Measurements from ENCODE around the gene RIMBP2. TPM values are rescaled to one million over a fixed set of nuclear protein-coding genes. Genes with fewer than 3 reads are reported as not detected.

RIMBP2 gene
- total RNA-seq, 2 experiments from 2014 or later = not detected

GRCh38 chr12:130357241-130357640, 358.9 kb downstream of the RIMBP2 start:
- Mint-ChIP-seq H3K27me3 (peaks cover 31% of the 10 kb centered on the region), H3K27ac (no peak overlapping the region), H3K36me3 (ENCODE audit: low read depth) (no peaks in the 10 kb centered on the region), H3K9me3 (no peaks in the 10 kb centered on the region), H3K4me1 (ENCODE audit: low read depth) (no peaks in the 10 kb centered on the region), H3K4me3 (no peak overlapping the region)
- Histone ChIP-seq H3K36me3 (ENCODE audit: insufficient read depth, low read length) (no peaks in the 10 kb centered on the region), H3K27ac (ENCODE audit: low read depth in 1 of 2, low read length in 2 of 2) (no peak overlapping the region), H3K4me1 (ENCODE audit: insufficient read depth, low read length) (no peaks in the 10 kb centered on the region), H3K27me3 (ENCODE audit: control insufficient read depth in 1 of 2, insufficient read depth in 2 of 2, low read length in 2 of 2) (peaks cover 0 to 2% of the 10 kb centered on the region in 2 experiments), H3K4me3 (ENCODE audit: low read length) (no peak overlapping the region), H3K9me3 (ENCODE audit: control insufficient read depth in 1 of 2, insufficient read depth in 1 of 2, low read length in 2 of 2) (no peaks in the 10 kb centered on the region)
- ATAC-seq (ENCODE audit: poor library complexity) = no peak
- ChIA-PET CTCF (no interaction called here), POLR2A (no interaction called here)
- no peak for TF ChIP-seq CTCF (IDR thresholded peaks at IDR 0.05)
- intact Hi-C loops (cut with DNase I, micrococcal nuclease) = no loop called here
- no peak for DNase-seq

DNA sequence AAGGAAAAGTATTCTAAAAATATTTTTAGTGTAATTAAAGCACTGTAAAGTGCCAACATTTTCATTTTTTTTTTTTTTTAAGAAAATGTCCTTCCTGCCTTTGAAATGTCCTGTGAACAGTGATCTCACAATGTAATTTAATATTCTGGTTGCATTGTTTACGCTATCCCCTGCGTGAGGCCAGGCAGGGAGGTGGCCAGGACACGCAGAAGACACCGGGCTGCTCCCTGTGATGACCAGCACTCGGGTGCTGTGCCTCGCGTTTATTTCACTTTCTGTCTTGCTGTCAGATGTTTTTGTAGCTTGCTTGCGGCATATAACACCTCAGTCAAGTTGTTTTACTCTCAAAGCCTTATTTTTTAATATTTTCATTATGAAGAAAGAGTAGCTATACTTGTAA, 359.9 kb downstream of the RIMBP2 start:
- peaks cover 31% of the 10 kb centered on the region for H3K27me3 Mint-ChIP-seq
- POLR2A ChIA-PET = no interaction called here
- no peak overlapping the region for H3K4me3 Mint-ChIP-seq
- H3K9me3 Mint-ChIP-seq = no peaks in the 10 kb centered on the region
- no peaks in the 10 kb centered on the region for H3K36me3 ChIP-seq (ENCODE audit: insufficient read depth, low read length)
- no peak for ATAC-seq (ENCODE audit: poor library complexity)
- no peaks in the 10 kb centered on the region for H3K9me3 ChIP-seq (ENCODE audit: control insufficient read depth in 1 of 2, insufficient read depth in 1 of 2, low read length in 2 of 2)
- H3K36me3 Mint-ChIP-seq (ENCODE audit: low read depth) = no peaks in the 10 kb centered on the region
- CTCF ChIA-PET = no interaction called here
- no peaks in the 10 kb centered on the region for H3K4me1 Mint-ChIP-seq (ENCODE audit: low read depth)
- peaks cover 0 to 2% of the 10 kb centered on the region in 2 experiments for H3K27me3 ChIP-seq (ENCODE audit: control insufficient read depth in 1 of 2, insufficient read depth in 2 of 2, low read length in 2 of 2)
- no peaks in the 10 kb centered on the region for H3K4me1 ChIP-seq (ENCODE audit: insufficient read depth, low read length)
- no peak overlapping the region for H3K27ac ChIP-seq (ENCODE audit: low read depth in 1 of 2, low read length in 2 of 2)
- intact Hi-C loops (cut with DNase I, micrococcal nuclease) = no loop called here
- no peak overlapping the region for H3K27ac Mint-ChIP-seq
- H3K4me3 ChIP-seq (ENCODE audit: low read length) = no peak overlapping the region
- no peak for TF ChIP-seq CTCF (IDR thresholded peaks at IDR 0.05)
- no peak for DNase-seq

GRCh38 chr12:130354407-130354806, 361.7 kb downstream of the RIMBP2 start:
- ChIA-PET CTCF (no interaction called here), POLR2A (no interaction called here)
- Mint-ChIP-seq H3K27me3 (peaks cover 32% of the 10 kb centered on the region), H3K4me3 (no peak overlapping the region), H3K4me1 (ENCODE audit: low read depth) (no peaks in the 10 kb centered on the region), H3K9me3 (no peaks in the 10 kb centered on the region), H3K36me3 (ENCODE audit: low read depth) (no peaks in the 10 kb centered on the region), H3K27ac (no peak overlapping the region)
- H3K27me3 ChIP-seq (ENCODE audit: control insufficient read depth in 1 of 2, insufficient read depth in 2 of 2, low read length in 2 of 2) = peaks cover 2 to 5% of the 10 kb centered on the region in 2 experiments
- no peak overlapping the region for H3K4me3 ChIP-seq (ENCODE audit: low read length)
- no peak for TF ChIP-seq CTCF (IDR thresholded peaks at IDR 0.05)
- no peaks in the 10 kb centered on the region for H3K36me3 ChIP-seq (ENCODE audit: insufficient read depth, low read length)
- DNase-seq (no peak), ATAC-seq (ENCODE audit: poor library complexity) (no peak)
- no peaks in the 10 kb centered on the region for H3K9me3 ChIP-seq (ENCODE audit: control insufficient read depth in 1 of 2, insufficient read depth in 1 of 2, low read length in 2 of 2)
- no peak overlapping the region for H3K27ac ChIP-seq (ENCODE audit: low read depth in 1 of 2, low read length in 2 of 2)
- H3K4me1 ChIP-seq (ENCODE audit: insufficient read depth, low read length) = no peaks in the 10 kb centered on the region
- intact Hi-C loops (cut with DNase I, micrococcal nuclease) = no loop called here
